Measurements from ENCODE around the gene FCF1. TPM values are rescaled to one million over a fixed set of nuclear protein-coding genes. Genes with fewer than 3 reads are reported as not detected.

FCF1 gene, protein sequence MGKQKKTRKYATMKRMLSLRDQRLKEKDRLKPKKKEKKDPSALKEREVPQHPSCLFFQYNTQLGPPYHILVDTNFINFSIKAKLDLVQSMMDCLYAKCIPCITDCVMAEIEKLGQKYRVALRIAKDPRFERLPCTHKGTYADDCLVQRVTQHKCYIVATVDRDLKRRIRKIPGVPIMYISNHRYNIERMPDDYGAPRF
- 49.4 and 68.9 TPM in 2 replicates for total RNA-seq

DNA sequence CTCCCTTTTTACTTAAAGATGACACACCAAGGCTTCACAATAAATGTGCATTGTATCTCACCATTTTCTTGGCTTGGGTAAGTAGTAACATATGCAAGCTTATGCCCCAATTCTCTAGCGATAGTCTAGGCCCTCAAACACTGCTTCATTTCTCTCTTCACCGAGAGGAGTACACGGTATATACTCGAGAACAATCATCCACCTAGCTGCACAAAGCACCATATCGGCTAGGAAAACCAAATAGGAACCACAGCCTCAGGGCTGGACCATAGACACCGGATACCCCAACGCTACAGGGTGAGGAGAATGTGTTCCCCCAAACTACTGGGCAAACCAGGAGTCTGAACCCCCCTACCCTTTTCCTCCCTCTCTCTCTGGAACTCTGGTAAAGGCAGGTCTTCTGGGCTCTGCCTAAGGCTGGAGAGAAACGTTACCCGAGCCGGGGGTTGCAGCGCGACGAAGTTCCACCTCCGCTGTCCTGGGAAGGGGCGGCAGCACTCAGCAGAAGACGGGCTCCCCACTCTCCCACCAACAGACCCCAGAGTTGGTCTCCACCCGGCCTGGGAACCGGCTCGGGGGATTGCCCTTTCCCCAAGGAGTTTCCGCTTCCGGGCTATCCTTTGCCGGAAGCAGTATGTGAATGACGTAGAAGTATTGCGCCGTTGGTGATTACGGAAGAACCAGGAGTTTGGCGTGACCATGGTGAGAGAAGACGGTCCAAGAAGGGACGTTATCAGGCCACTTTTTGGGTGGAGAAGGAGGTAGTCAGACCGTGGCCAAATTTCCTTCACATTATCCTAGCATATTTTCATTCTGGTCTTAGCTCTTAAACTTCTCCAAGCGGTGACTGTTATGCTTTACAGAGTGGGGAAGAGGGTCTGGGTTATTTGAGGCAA lies at the start of gene FCF1, which contains the start of gene AREL1:
Gene FCF1, plus strand, starts transcription at position 646 of the 896 bp plus-strand sequence. Its CDS starts 54 bp downstream, at position 700.
Gene AREL1, minus strand, starts transcription at position 582 of the 896 bp plus-strand sequence. CDS start 27,465 bp downstream, outside the sequence.

DNA sequence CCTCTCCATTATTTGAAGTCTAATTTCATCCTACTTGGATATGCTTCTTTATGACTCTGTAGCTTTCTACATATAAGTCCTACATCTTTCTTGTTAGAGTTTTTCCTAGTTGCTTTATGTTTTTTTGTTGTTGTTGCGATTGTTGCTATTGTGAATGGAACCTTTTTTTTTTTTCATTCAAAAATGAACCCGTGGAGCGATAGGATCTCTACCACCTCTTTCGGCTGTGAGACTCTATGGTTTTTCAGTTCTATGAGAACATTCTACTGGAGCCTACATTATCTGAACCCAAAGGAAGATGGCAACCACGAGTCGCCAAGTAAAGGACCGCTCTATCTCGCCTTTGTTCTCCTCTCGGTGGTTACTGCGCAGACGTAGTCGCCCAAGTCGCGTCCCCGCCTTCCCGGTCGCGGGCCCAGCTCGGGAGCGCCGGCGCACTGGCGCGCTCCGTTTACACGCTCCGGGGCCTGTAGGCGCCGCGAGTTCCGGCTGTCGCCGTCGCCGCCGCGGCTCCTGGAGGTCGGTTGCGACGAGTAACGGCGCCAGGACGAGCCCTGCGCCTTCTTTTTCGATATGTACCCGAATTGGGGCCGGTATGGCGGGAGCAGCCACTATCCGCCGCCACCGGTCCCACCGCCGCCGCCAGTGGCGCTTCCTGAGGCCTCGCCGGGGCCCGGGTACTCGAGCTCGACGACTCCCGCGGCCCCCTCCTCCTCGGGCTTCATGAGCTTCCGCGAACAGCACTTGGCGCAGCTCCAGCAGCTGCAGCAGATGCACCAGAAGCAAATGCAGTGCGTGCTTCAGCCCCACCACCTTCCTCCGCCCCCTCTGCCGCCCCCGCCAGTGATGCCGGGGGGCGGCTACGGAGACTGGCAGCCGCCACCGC lies 50.2 kb downstream of the FCF1 start, which contains the start of gene YLPM1:
Gene YLPM1, plus strand, starts transcription at position 400 of the 886 bp plus-strand sequence. Its CDS starts 174 bp downstream, at position 574.

Small RNA genes within 50 kb of the gene (small RNA-seq; reads per million reads assigned to genes)
- gene RF00409 = not detected

Other genes starting within 250 kb of the FCF1 start
- gene NPC2, start 219.8 kb upstream of the FCF1 start, total RNA-seq = 167 and 276 TPM in 2 replicates
- 12.0 and 14.6 TPM in 2 replicates for gene ISCA2, start 219.4 kb upstream of the FCF1 start, total RNA-seq
- gene LTBP2, start 100.9 kb upstream of the FCF1 start, total RNA-seq = 315 and 335 TPM in 2 replicates
- 25.9 and 26.9 TPM in 2 replicates for gene AREL1, start 64 bp upstream of the FCF1 start, total RNA-seq
- 51.3 and 52.8 TPM in 2 replicates for gene YLPM1, start 50.2 kb downstream of the FCF1 start, total RNA-seq
- not detected in 2 replicates for gene PROX2, start 163.0 kb downstream of the FCF1 start, total RNA-seq
- 64.5 and 78.0 TPM in 2 replicates for gene DLST, start 168.8 kb downstream of the FCF1 start, total RNA-seq
- gene RPS6KL1, start 210.1 kb downstream of the FCF1 start, total RNA-seq = 0.76 and 0.78 TPM in 2 replicates
- 7.4 and 30.1 TPM in 2 replicates for gene PGF, start 242.5 kb downstream of the FCF1 start, total RNA-seq

All from articular chondrocyte of knee joint (primary cell).